H1 (cell line): Measurements from ENCODE around the gene LRPPRC. TPM values are rescaled to one million over a fixed set of nuclear protein-coding genes. Genes with fewer than 3 reads are reported as not detected.

ENCODE experiments used
- CTCF ChIA-PET: fragments of 300-600 bp; sonication (Branson Sonifier 250); formaldehyde crosslinking; loops from one replicate; lab custom pipeline; 2021; ENCODE audit not compliant: partially characterized antibody; lab: Charles Lee
- POLR2A ChIA-PET: fragments of 300-600 bp; sonication (Branson Sonifier 250); formaldehyde crosslinking; loops from one replicate; lab custom pipeline; 2021; ENCODE audit warnings: inconsistent platforms; ENCODE audit not compliant: partially characterized antibody; lab: Charles Lee
- DNase-seq, 2 experiments: peaks; one replicate each; pipeline versions ENCODE4 v3.0.0 to v3.0.0-alpha.2; 2010 to 2022; ENCODE audit warnings: low spot score in 2 of 2, low read depth in 1 of 2, mixed read lengths in 1 of 2
- FAIRE-seq: peaks from 2 replicates; lab custom pipeline; 2011; peaks lifted over from hg19 to GRCh38; lab: Jason Lieb, UNC
- H2AFZ ChIP-seq: 2 replicates; pipeline ENCODE4 v1.8.1; 2012; ENCODE audit warnings: low read length, inconsistent platforms
- H2AK5ac ChIP-seq: 2 replicates; pipeline ENCODE4 v1.6.1; 2013; ENCODE audit warnings: low read depth, low read length
- H2BK120ac ChIP-seq: replicated peaks from 2 replicates; pipeline ENCODE3; 2013; ENCODE audit warnings: low read depth, low read length, inconsistent platforms
- H2BK12ac ChIP-seq: 2 replicates; pipeline ENCODE4 v1.6.1; 2013; ENCODE audit warnings: low read depth, low read length
- H2BK15ac ChIP-seq: 2 replicates; pipeline ENCODE4 v1.6.1; 2013; ENCODE audit warnings: low read length
- H2BK20ac ChIP-seq: 2 replicates; pipeline ENCODE4 v1.6.1; 2013; ENCODE audit warnings: low read length
- H2BK5ac ChIP-seq: 2 replicates; pipeline ENCODE4 v1.6.1; 2013; ENCODE audit warnings: low read depth, low read length
- H3K14ac ChIP-seq: 2 replicates; pipeline ENCODE4 v1.6.1; 2013; ENCODE audit warnings: inconsistent platforms; ENCODE audit not compliant: insufficient read length
- H3K18ac ChIP-seq: 2 replicates; pipeline ENCODE4 v1.6.1; 2013; ENCODE audit warnings: low read length; ENCODE audit errors: extremely low read depth
- H3K23ac ChIP-seq: 2 replicates; pipeline ENCODE4 v1.6.1; 2013; ENCODE audit warnings: inconsistent platforms; ENCODE audit not compliant: insufficient read length
- H3K23me2 ChIP-seq: 2 replicates; pipeline ENCODE4 v1.6.1; 2013; ENCODE audit warnings: low read depth, low read length
- H3K27ac ChIP-seq: 2 replicates; pipeline ENCODE4 v1.6.1; 2011; ENCODE audit warnings: low read depth, low read length, inconsistent platforms
- H3K27me3 ChIP-seq, 4 experiments: replicated peaks in 1 of 4; 1 replicate in 1 of 4; 2 replicates in 3 of 4; pipeline versions ENCODE4 v1.6.1 to v1.8.1; 2011 to 2013; ENCODE audit warnings: low read length in 3 of 4, mild to moderate bottlenecking in 3 of 4, inconsistent platforms in 2 of 4, mixed read lengths in 2 of 4, moderate library complexity in 1 of 4; ENCODE audit not compliant: control insufficient read depth in 3 of 4, insufficient read depth in 3 of 4; ENCODE audit errors: extremely low read depth in 1 of 4
- H3K36me3 ChIP-seq, 4 experiments: 2 replicates each; pipeline versions ENCODE4 v1.6.1 to v1.8.1; 2011 to 2013; ENCODE audit warnings: mild to moderate bottlenecking in 4 of 4, low read length in 3 of 4, moderate library complexity in 2 of 4, control low read depth in 1 of 4, inconsistent platforms in 1 of 4; ENCODE audit not compliant: insufficient read depth in 4 of 4, control insufficient read depth in 2 of 4
- H3K4ac ChIP-seq: replicated peaks from 2 replicates; pipeline ENCODE3; 2013; ENCODE audit warnings: low read length, low read depth, mixed read lengths, inconsistent platforms; ENCODE audit not compliant: insufficient read length
- H3K4me1 ChIP-seq, 4 experiments: replicated peaks in 1 of 4; 1 replicate in 1 of 4; 2 replicates in 3 of 4; pipeline versions ENCODE4 v1.6.1 to v1.8.1; 2011 to 2013; ENCODE audit warnings: low read length in 3 of 4, inconsistent platforms in 2 of 4, mixed read lengths in 1 of 4; ENCODE audit not compliant: insufficient read depth in 4 of 4, control insufficient read depth in 3 of 4
- H3K4me2 ChIP-seq, 2 experiments: 2 replicates each; pipeline versions ENCODE4 v1.6.1 to v1.8.1; 2011 to 2013; ENCODE audit warnings: low read depth in 2 of 2, low read length in 2 of 2, control low read depth in 1 of 2, inconsistent platforms in 1 of 2, mild to moderate bottlenecking in 1 of 2; ENCODE audit not compliant: insufficient read depth in 1 of 2
- H3K4me3 ChIP-seq, 4 experiments: fragments of 200-600, 300-600 bp in 1 of 4; sonication (generic), shearing (Covaris generic), sonication (Bioruptor Twin) in 1 of 4; 2 replicates each; pipeline versions ENCODE4 v1.5.1 to v1.8.1; 2011 to 2016; ENCODE audit warnings: low read length in 4 of 4, low read depth in 3 of 4, control low read depth in 2 of 4, inconsistent platforms in 2 of 4, mild to moderate bottlenecking in 2 of 4, mixed read lengths in 1 of 4, moderate library complexity in 1 of 4; ENCODE audit not compliant: insufficient read depth in 2 of 4; ENCODE audit errors: extremely low read depth in 1 of 4
- H3K56ac ChIP-seq: replicated peaks from 2 replicates; pipeline ENCODE3; 2013; ENCODE audit warnings: low read depth, mild to moderate bottlenecking, mixed read lengths, low read length, inconsistent platforms; ENCODE audit not compliant: insufficient read length
- H3K79me1 ChIP-seq: 2 replicates; pipeline ENCODE4 v1.6.1; 2013; ENCODE audit warnings: low read depth, low read length, control low read depth
- H3K79me2 ChIP-seq, 2 experiments: 2 replicates each; pipeline versions ENCODE4 v1.6.1 to v1.8.1; 2012 to 2013; ENCODE audit warnings: low read length in 2 of 2, mild to moderate bottlenecking in 2 of 2, inconsistent platforms in 1 of 2; ENCODE audit not compliant: insufficient read depth in 2 of 2, control insufficient read depth in 1 of 2
- H3K9ac ChIP-seq, 4 experiments: replicated peaks in 1 of 4; 1 replicate in 1 of 4; 2 replicates in 3 of 4; pipeline versions ENCODE4 v1.6.1 to v1.8.1; 2011 to 2013; ENCODE audit warnings: low read depth in 3 of 4, low read length in 3 of 4, control low read depth in 2 of 4, mild to moderate bottlenecking in 2 of 4, moderate library complexity in 2 of 4, inconsistent platforms in 1 of 4; ENCODE audit errors: extremely low read depth in 1 of 4
- H3K9me3 ChIP-seq, 2 experiments: 2 replicates each; pipeline versions ENCODE4 v1.6.1 to v1.8.1; 2012 to 2013; ENCODE audit warnings: mild to moderate bottlenecking in 2 of 2, moderate library complexity in 2 of 2, control low read depth in 1 of 2, inconsistent platforms in 1 of 2, low read depth in 1 of 2, low read length in 1 of 2, mixed read lengths in 1 of 2; ENCODE audit not compliant: insufficient read depth in 2 of 2
- H4K20me1 ChIP-seq, 2 experiments: replicated peaks in 1 of 2; 2 replicates each; pipeline versions ENCODE3 to v1.8.1; 2011 to 2013; ENCODE audit warnings: inconsistent platforms in 2 of 2, low read length in 2 of 2, mild to moderate bottlenecking in 1 of 2; ENCODE audit not compliant: insufficient read depth in 2 of 2, control insufficient read depth in 1 of 2
- H4K5ac ChIP-seq: 2 replicates; pipeline ENCODE4 v1.6.1; 2013; ENCODE audit warnings: low read length, low read depth, mixed read lengths, inconsistent platforms; ENCODE audit not compliant: insufficient read length
- H4K8ac ChIP-seq: 2 replicates; pipeline ENCODE4 v1.8.0; 2013; ENCODE audit warnings: mild to moderate bottlenecking, moderate library complexity, low read length, inconsistent platforms; ENCODE audit not compliant: insufficient read depth; ENCODE audit errors: extremely low read depth
- H4K91ac ChIP-seq: replicated peaks from 2 replicates; pipeline ENCODE3; 2013; ENCODE audit warnings: low read length, mixed read lengths, inconsistent platforms; ENCODE audit not compliant: insufficient read length
- CBX8 ChIP-seq: fragments of 300-800, 300-1000 bp; sonication (generic); IDR thresholded peaks from 2 replicates; pipeline ENCODE4 v1.7.1; 2016; ENCODE audit warnings: low read depth, low read length, borderline replicate concordance
- whole genome bisulfite sequencing, 2 experiments: shearing (Covaris generic) in 1 of 2; methylation state at CpG; one replicate each; pipeline versions ENCODE4 v1.1.6 to v1.1.7; 2013 to 2015; ENCODE audit warnings: low lambda C conversion rate in 2 of 2, mixed read lengths in 2 of 2, inconsistent platforms in 1 of 2, low coverage in 1 of 2, missing lambda C conversion rate in 1 of 2; ENCODE audit not compliant: insufficient replicate concordance in 2 of 2, insufficient coverage in 1 of 2, insufficient read length in 1 of 2; ENCODE audit errors: extremely low coverage in 1 of 2, missing lambda C conversion rate in 1 of 2; 5-methylcytosine and 5-hydroxymethylcytosine counted together
- polyA plus RNA-seq, 7 experiments: library from polyadenylated mRNA; depleted of rRNA in 3 of 7; stranded (reverse) in 5 of 7; unstranded in 2 of 7; fragments of >200 nt in 5 of 7; fragments of 200-250 nt in 2 of 7; gene quantifications; 1 replicate in 5 of 7; 2 replicates in 1 of 7; 4 replicates in 1 of 7; pipeline versions ENCODE4 v1.2.1 to v1.2.3, GENCODE V29; 2011 to 2013; ENCODE audit warnings: missing spikeins in 2 of 7, mixed read lengths in 2 of 7
- total RNA-seq: library from RNA; stranded (reverse); fragmentation: NEBNext Ultra II Directional; extraction: Animal tissue kit (Norgen Biotek cat#: 25700); gene quantifications from 2 replicates; pipeline ENCODE4 v1.2.1, GENCODE V29; 2021

Gene LRPPRC
- total and polyA plus RNA-seq, 2 of the 8 experiments (the other 6 are each of a cell fraction or from before 2014, with no cell fraction given), result 43.4 to 167 TPM

DNA sequence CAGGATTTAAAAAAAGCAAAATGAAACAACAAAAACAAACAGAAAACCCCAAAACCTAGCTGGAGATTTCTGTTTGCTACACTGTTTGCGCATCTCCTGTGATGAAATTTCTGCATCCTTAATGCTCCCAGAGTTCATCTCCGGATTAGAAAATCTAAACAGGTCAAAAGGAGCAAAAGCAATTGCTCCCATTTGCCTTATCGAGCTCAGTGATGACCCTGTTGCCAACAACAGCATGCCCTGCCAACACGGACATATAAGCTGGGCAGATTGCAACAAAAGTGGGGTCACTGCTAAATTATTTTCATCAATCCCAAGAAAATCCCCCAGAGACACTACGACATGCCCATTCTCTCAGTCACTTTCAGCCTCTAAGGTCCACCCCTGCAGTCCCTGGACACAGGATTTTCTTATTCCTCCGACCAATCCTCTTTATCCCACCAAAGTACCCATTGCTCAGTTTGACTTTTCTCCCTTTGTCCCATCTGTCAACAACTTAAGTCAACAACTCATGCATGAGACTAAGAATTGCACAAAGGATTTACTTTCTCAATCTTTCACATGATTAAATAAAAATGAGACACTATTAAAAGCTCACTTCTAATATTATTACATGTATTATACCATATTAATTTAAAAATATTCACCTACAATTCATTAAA is 89.2 kb downstream of the LRPPRC start:
- Histone ChIP-seq H3K27ac (no peak overlapping the region), H2BK12ac (no peak overlapping the region), H3K4me2 (no peak overlapping the region), H3K18ac (no peak overlapping the region), H3K56ac (no peak overlapping the region), H2BK20ac (no peak overlapping the region), H2BK5ac (no peak overlapping the region), H4K20me1 (peaks cover 0 to 2% of the 10 kb centered on the region in 2 experiments), H3K9me3 (no peaks in the 10 kb centered on the region), H3K23me2 (no peaks in the 10 kb centered on the region), H3K14ac (no peak overlapping the region), H3K4ac (no peak overlapping the region), H2AK5ac (no peak overlapping the region), H2BK15ac (no peak overlapping the region), H2AFZ (no peak overlapping the region), H3K4me3 (no peak overlapping the region), H3K27me3 (peaks cover 0 to 1% (median 0%) of the 10 kb centered on the region in 4 experiments; a peak in 1 of 7 replicates), H3K79me2 (no peaks in the 10 kb centered on the region), H3K23ac (no peak overlapping the region), H3K36me3 (peaks cover 5 to 61% (median 27%) of the 10 kb centered on the region in 4 experiments), H2BK120ac (no peak overlapping the region), H4K8ac (no peak overlapping the region), H4K5ac (no peak overlapping the region), H3K4me1 (no peaks in the 10 kb centered on the region), H3K9ac (no peak overlapping the region), H4K91ac (no peak overlapping the region), H3K79me1 (no peaks in the 10 kb centered on the region)
- 91% methylated on average over 6 of the region's 6 CpGs; no CpG with 5 or more reads in 1 of the 2 experiments for WGBS, 2 experiments
- DNase-seq, result no peak
- ChIA-PET CTCF (interaction anchor here (0.7 to 2.1 kb wide), 2 partner anchors 29 to 31 kb away, joined by 3 to 7 read pairs; no protein-coding TSS in a partner anchor), POLR2A (interaction anchor here (0.6 kb wide), 1 partner anchor 326 kb away, joined by 3 read pairs; no protein-coding TSS in a partner anchor)
- FAIRE-seq, result no peak
- TF ChIP-seq CBX8, result no peak
